Neuronal stem cell (in vitro differentiated cells): ENCODE data around the gene CDC25A.

ENCODE experiments used
- DNase-seq: peaks from one replicate; pipeline ENCODE4 v3.0.0-alpha.2; 2013; ENCODE audit warnings: low spot score
- H2AFZ ChIP-seq: one replicate; pipeline ENCODE4 v1.6.1; 2013; ENCODE audit warnings: mild to moderate bottlenecking, low read length, inconsistent platforms
- H2AK5ac ChIP-seq: 2 replicates; pipeline ENCODE4 v1.6.1; 2013; ENCODE audit warnings: low read depth, mild to moderate bottlenecking, inconsistent platforms, low read length, moderate library complexity, mixed read lengths
- H2BK120ac ChIP-seq: 2 replicates; pipeline ENCODE4 v1.6.1; 2013; ENCODE audit warnings: low read depth, mild to moderate bottlenecking, inconsistent platforms, low read length, moderate library complexity, mixed read lengths
- H2BK12ac ChIP-seq: one replicate; pipeline ENCODE4 v1.6.1; 2013; ENCODE audit warnings: low read length, inconsistent platforms
- H2BK15ac ChIP-seq: 2 replicates; pipeline ENCODE4 v1.6.1; 2013; ENCODE audit warnings: mild to moderate bottlenecking, low read length, inconsistent platforms, mixed read lengths
- H2BK5ac ChIP-seq: one replicate; pipeline ENCODE4 v1.6.1; 2013; ENCODE audit warnings: inconsistent platforms, mild to moderate bottlenecking, low read length, moderate library complexity
- H3K14ac ChIP-seq: one replicate; pipeline ENCODE4 v1.6.1; 2013; ENCODE audit warnings: low read length, inconsistent platforms
- H3K18ac ChIP-seq: 2 replicates; pipeline ENCODE4 v1.6.1; 2013; ENCODE audit warnings: low read length, inconsistent platforms
- H3K23ac ChIP-seq: 2 replicates; pipeline ENCODE4 v1.6.1; 2013; ENCODE audit warnings: low read depth, mild to moderate bottlenecking, mixed read lengths, low read length, inconsistent platforms; ENCODE audit not compliant: poor library complexity
- H3K27ac ChIP-seq: replicated peaks from 3 replicates; pipeline ENCODE4 v1.5.1; 2013; ENCODE audit warnings: low read length, inconsistent platforms
- H3K27me3 ChIP-seq, 3 experiments: 2 replicates each; pipeline ENCODE4 v1.6.1; 2013; ENCODE audit warnings: low read length in 3 of 3, mild to moderate bottlenecking in 2 of 3, inconsistent platforms in 1 of 3, low read depth in 1 of 3, mixed read lengths in 1 of 3, moderate library complexity in 1 of 3; ENCODE audit not compliant: control insufficient read depth in 3 of 3, insufficient read depth in 3 of 3
- H3K36me3 ChIP-seq, 2 donors: replicated peaks in 1 of 2; 2 replicates each; pipeline ENCODE4 v1.6.1; 2013; ENCODE audit warnings: low read length in 2 of 2; ENCODE audit not compliant: control insufficient read depth in 2 of 2, insufficient read depth in 2 of 2
- H3K4ac ChIP-seq: 2 replicates; pipeline ENCODE4 v1.6.1; 2013; ENCODE audit warnings: inconsistent platforms, mild to moderate bottlenecking, low read length, moderate library complexity
- H3K4me1 ChIP-seq, 2 donors: 1 replicate in 1 of 2; 2 replicates in 1 of 2; pipeline ENCODE4 v1.6.1; 2013; ENCODE audit warnings: low read length in 2 of 2, low read depth in 1 of 2; ENCODE audit not compliant: control insufficient read depth in 2 of 2, insufficient read depth in 1 of 2
- H3K4me2 ChIP-seq: one replicate; pipeline ENCODE4 v1.6.1; 2013; ENCODE audit warnings: mild to moderate bottlenecking, low read length, inconsistent platforms; ENCODE audit not compliant: insufficient read depth, poor library complexity, severe bottlenecking
- H3K4me3 ChIP-seq, 2 donors: 2 replicates each; pipeline ENCODE4 v1.5.1; 2013; ENCODE audit warnings: low read length in 2 of 2, mild to moderate bottlenecking in 2 of 2, inconsistent platforms in 1 of 2, moderate library complexity in 1 of 2
- H3K79me1 ChIP-seq: one replicate; pipeline ENCODE4 v1.6.1; 2013; ENCODE audit warnings: low read depth, mild to moderate bottlenecking, inconsistent platforms, low read length, moderate library complexity
- H3K9ac ChIP-seq: one replicate; pipeline ENCODE4 v1.6.1; 2013; ENCODE audit warnings: mild to moderate bottlenecking, low read depth, low read length, inconsistent platforms; ENCODE audit not compliant: poor library complexity
- H3K9me3 ChIP-seq, 2 donors: replicated peaks in 1 of 2; 2 replicates each; pipeline versions ENCODE3 to v1.6.1; 2013; ENCODE audit warnings: low read length in 2 of 2, mild to moderate bottlenecking in 2 of 2, inconsistent platforms in 1 of 2, low read depth in 1 of 2, mixed read lengths in 1 of 2, moderate library complexity in 1 of 2; ENCODE audit not compliant: control insufficient read depth in 2 of 2, insufficient read depth in 1 of 2
- H4K8ac ChIP-seq: one replicate; pipeline ENCODE4 v1.6.1; 2013; ENCODE audit warnings: low read depth, mild to moderate bottlenecking, inconsistent platforms, low read length, moderate library complexity
- H4K91ac ChIP-seq: one replicate; pipeline ENCODE4 v1.6.1; 2013; ENCODE audit warnings: low read length, low read depth, mild to moderate bottlenecking, inconsistent platforms; ENCODE audit not compliant: poor library complexity
- WGBS, 2 donors: extraction: QIAGEN DNeasy Blood & Tissue Kit; methylation state at CpG; one replicate each; pipeline ENCODE4 v1.1.7; 2013; ENCODE audit warnings: missing lambda C conversion rate in 2 of 2, mixed read lengths in 1 of 2; ENCODE audit not compliant: insufficient read length in 2 of 2, insufficient replicate concordance in 1 of 2; ENCODE audit errors: extremely low coverage in 2 of 2; 5-methylcytosine and 5-hydroxymethylcytosine counted together

The CDC25A gene

GRCh38 chr3:48125013-48125705 is 63.1 kb downstream of the CDC25A start:
- Histone ChIP-seq H3K9me3 (no peaks in the 10 kb centered on the region), H3K4me1 (peaks cover under 1 to 1% of the 10 kb centered on the region in 2 donors), H3K27me3 (no peaks in the 10 kb centered on the region), H3K4me2 (no peak overlapping the region), H4K8ac (no peak overlapping the region), H3K23ac (no peak overlapping the region), H3K9ac (no peak overlapping the region), H3K14ac (no peak overlapping the region), H3K18ac (no peak overlapping the region), H3K36me3 (no peaks in the 10 kb centered on the region), H4K91ac (no peak overlapping the region), H2BK120ac (no peak overlapping the region), H2AK5ac (no peak overlapping the region), H2BK5ac (no peak overlapping the region), H2BK12ac (no peak overlapping the region), H2AFZ (no peak overlapping the region), H2BK15ac (no peak overlapping the region), H3K79me1 (no peaks in the 10 kb centered on the region), H3K4ac (no peak overlapping the region), H3K27ac (no peak overlapping the region), H3K4me3 (no peak overlapping the region)
- DNase-seq = no peak
- WGBS, 2 donors = no CpG with 5 or more reads among the region's 8 CpGs

GRCh38 chr3:48123346-48123745 is 64.9 kb downstream of the CDC25A start:
- H4K91ac ChIP-seq = no peak overlapping the region
- H2AFZ ChIP-seq = no peak overlapping the region
- H3K18ac ChIP-seq = no peak overlapping the region
- no peaks in the 10 kb centered on the region for H3K79me1 ChIP-seq
- H4K8ac ChIP-seq = no peak overlapping the region
- no peak overlapping the region for H2AK5ac ChIP-seq
- no peaks in the 10 kb centered on the region for H3K36me3 ChIP-seq
- peaks cover under 1 to 2% of the 10 kb centered on the region in 2 donors for H3K4me1 ChIP-seq
- no peaks in the 10 kb centered on the region for H3K9me3 ChIP-seq
- no peak overlapping the region for H3K27ac ChIP-seq
- no peak for DNase-seq
- no peak overlapping the region for H3K4me3 ChIP-seq
- H2BK12ac ChIP-seq = no peak overlapping the region
- no peak overlapping the region for H3K4ac ChIP-seq
- H2BK15ac ChIP-seq = no peak overlapping the region
- no peak overlapping the region for H2BK5ac ChIP-seq
- no peak overlapping the region for H3K14ac ChIP-seq
- no CpG with 5 or more reads among the region's 6 CpGs for WGBS, 2 donors
- no peak overlapping the region for H2BK120ac ChIP-seq
- H3K9ac ChIP-seq = no peak overlapping the region
- no peak overlapping the region for H3K4me2 ChIP-seq
- no peak overlapping the region for H3K23ac ChIP-seq
- no peaks in the 10 kb centered on the region for H3K27me3 ChIP-seq

GRCh38 chr3:48122504-48122903 is 65.7 kb downstream of the CDC25A start:
- Histone ChIP-seq H3K4ac (no peak overlapping the region), H3K14ac (no peak overlapping the region), H2AK5ac (no peak overlapping the region), H3K23ac (no peak overlapping the region), H2BK15ac (no peak overlapping the region), H3K4me1 (peaks cover 4 to 6% of the 10 kb centered on the region in 2 donors), H4K8ac (no peak overlapping the region), H3K9me3 (no peaks in the 10 kb centered on the region), H2AFZ (peak overlapping the region; percentile 47), H3K27ac (no peak overlapping the region), H3K4me3 (no peak overlapping the region), H4K91ac (no peak overlapping the region), H2BK120ac (no peak overlapping the region), H3K27me3 (no peaks in the 10 kb centered on the region), H3K9ac (no peak overlapping the region), H3K79me1 (no peaks in the 10 kb centered on the region), H3K18ac (no peak overlapping the region), H3K36me3 (no peaks in the 10 kb centered on the region), H3K4me2 (no peak overlapping the region), H2BK5ac (no peak overlapping the region), H2BK12ac (no peak overlapping the region)
- no CpG with 5 or more reads among the region's 5 CpGs for whole genome bisulfite sequencing, 2 donors
- no peak for DNase-seq

- H3K18ac ChIP-seq = no peak overlapping the region
- H2BK12ac ChIP-seq = no peak overlapping the region
- H3K27me3 ChIP-seq = no peaks in the 10 kb centered on the region
- no peak overlapping the region for H3K27ac ChIP-seq
- no peak overlapping the region for H3K9ac ChIP-seq
- DNase-seq = no peak
- no peak overlapping the region for H3K4ac ChIP-seq
- H3K14ac ChIP-seq = no peak overlapping the region
- no peak overlapping the region for H4K8ac ChIP-seq
- H4K91ac ChIP-seq = no peak overlapping the region
- no peak overlapping the region for H3K4me3 ChIP-seq
- no peak overlapping the region for H3K23ac ChIP-seq
- H3K4me1 ChIP-seq = peaks cover 6 to 7% of the 10 kb centered on the region in 2 donors
- no peak overlapping the region for H2BK120ac ChIP-seq
- no peaks in the 10 kb centered on the region for H3K36me3 ChIP-seq
- no peak overlapping the region for H2BK15ac ChIP-seq
- H2AFZ ChIP-seq = no peak overlapping the region
- no peak overlapping the region for H2AK5ac ChIP-seq
- no peaks in the 10 kb centered on the region for H3K79me1 ChIP-seq
- H3K9me3 ChIP-seq = no peaks in the 10 kb centered on the region
- H3K4me2 ChIP-seq = no peak overlapping the region
- WGBS, 2 donors = no CpG with 5 or more reads among the region's 1 CpG
- no peak overlapping the region for H2BK5ac ChIP-seq
Observed at GRCh38 chr3:48120223-48120622, 68.0 kb downstream of the CDC25A start.
